ENCODE data around the gene ZSWIM4. TPM values are rescaled to one million over a fixed set of nuclear protein-coding genes. Genes with fewer than 3 reads are reported as not detected.

Gene ZSWIM4
- total RNA-seq, 1 experiment from 2014 or later: 2.7 TPM

DNA sequence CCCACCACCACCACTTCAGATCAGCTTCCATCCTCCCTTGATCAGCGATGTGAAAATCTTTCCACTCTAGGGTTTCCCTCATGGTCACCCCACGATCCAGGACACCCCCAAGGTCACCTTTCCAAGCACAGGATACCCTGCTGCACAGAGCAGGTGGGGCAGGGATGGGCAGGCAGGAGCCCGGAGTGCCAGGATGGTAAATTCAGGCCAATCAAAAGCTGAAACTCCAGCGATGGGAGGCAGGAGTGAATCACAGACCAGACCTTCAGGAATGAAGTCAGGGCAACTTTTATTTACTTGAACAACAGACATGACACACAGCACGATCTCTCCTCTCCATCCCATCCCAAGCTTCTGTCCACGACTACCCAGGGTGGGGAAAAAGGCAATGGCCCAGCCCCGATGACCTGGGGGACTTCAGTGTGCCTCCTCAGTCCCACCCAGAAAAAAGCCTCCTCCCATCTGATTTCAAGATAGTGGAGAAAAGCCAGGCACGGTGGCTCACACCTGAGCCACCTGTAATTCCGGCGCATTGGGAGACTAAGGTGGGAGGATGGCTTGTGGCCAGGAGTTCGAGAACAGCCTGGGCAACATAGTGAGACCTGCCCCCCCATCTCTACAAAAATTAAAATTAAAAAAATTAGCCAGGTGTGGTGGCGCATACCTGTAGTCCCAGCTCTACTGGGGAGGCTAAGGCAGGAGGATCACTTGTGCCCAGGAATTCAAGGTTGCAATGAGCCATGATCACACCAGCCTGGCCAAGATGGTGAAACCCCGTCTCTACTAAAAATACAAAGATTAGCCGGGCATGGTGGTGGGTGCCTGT, 39.2 kb downstream of the ZSWIM4 start:
- peak; percentile 46 for DNase-seq (ENCODE audit: low read depth)

DNA sequence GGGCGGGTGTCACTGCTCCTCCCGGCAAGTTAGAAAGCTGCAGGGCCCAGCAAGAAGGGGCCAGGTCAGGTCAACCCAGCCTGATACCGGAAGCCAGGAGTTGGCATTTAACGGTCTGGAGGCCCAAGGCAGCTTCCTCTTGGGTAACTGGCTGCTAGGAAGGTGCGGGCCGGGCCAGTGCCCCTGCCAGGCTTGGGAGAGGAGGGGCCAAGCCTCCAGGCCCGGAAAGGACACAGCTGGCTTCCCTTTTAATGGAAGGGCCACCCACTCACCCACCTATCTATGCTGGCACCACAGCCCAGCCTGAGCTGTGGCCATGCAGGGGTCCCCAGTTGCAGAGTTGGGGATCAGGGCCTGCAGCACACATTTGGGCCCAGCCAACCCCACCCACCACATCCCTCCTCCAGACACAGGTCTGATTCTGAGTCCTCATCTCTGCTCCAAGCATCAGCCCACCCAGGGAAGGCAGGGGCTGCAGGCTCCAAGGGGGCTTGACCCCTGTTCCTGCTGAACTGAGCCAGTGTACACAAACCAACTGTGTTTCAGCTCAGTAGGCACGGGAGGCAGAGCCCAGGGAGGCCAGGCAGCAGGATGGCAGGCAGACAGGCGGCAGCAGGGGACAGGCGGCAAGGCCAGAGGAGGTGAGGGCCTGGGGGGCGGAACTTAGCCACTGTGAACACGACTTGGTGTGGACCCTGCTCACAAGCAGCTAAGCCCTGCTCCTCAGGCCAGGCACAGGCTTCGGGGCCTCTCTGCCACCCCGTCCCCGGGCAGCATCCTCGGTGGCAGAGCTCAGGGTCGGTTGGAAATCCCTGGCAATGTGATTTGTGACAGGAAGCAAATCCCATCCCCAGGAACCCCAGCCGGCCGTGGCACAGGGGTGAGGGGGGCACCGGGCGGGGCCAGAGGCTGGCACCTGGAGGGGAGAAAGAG, 40.8 kb downstream of the ZSWIM4 start:
- DNase-seq (ENCODE audit: low read depth): no peak

DNA sequence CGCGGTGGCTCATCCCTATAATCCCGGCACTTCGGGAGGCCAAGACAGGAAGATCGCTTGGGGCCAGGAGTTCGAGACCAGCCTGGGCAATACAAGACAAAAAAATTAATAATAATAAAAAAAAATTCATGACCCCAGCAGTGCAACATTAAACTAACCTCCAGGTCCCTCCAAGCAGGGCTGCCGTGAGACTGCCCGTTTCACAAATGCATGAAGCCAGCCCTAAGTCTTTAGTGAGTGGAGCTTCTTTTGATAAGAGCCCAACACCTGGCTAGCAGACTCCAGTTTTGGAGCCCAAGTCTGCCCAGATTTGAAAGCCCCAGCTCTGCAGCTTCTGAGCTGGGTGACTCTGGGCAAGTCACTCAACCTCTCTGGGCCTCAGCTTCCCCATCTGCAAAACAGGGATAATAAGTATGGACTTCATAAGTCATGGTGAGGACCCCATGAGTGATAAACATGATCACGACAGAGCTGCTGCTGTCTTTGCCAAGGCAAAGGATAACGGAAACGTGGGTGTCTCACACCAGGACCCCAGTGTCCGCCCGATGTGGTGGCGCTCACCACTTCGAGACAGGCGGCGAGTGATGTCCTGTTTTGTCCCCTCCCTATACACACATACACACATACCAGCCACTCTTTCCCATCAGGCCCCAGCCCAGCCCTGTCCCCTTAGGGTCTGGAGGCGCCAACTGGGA, 43.3 kb downstream of the ZSWIM4 start:
- DNase-seq (ENCODE audit: low read depth): no peak

DNA sequence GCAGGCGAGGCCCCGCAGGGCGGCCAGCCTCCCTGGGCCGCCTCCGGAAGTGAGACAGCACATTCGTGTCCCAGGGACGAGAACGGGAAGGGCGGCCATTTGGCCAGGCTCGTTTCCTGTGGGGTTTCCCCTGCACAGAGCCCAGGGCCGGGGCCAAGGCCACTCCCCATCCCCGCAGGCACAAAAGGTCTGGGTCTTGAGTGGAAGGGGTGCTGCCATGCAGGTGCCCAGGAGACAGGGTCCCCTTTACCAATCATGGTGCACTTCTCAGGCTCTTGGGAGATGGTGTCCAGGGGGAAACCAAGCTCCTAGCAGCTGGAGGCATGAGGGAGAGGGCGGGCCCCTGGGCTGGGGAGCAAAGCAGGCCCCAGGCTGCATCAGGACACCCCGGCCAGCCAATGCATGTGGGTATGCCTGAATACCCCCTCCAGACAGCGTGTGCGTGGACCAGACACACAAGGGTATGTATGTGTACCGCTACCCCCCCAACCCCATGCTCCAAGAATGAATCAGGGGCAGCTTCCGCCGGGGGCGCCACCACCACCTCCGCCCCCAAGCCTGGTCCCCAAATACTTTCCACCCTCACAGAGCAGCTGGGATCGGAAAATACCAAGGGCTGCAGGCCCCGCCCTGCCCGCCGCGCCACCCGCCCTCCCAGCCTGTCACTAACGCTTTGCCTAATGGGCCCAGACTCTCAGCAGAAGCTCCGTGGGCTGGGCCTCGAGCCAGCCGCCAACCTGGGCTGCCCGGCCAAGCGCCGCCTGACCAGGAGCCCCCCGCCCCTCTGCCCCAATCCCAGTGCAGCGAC, 44.1 kb downstream of the ZSWIM4 start:
- peak; percentile 85 for DNase-seq (ENCODE audit: low read depth)

DNA sequence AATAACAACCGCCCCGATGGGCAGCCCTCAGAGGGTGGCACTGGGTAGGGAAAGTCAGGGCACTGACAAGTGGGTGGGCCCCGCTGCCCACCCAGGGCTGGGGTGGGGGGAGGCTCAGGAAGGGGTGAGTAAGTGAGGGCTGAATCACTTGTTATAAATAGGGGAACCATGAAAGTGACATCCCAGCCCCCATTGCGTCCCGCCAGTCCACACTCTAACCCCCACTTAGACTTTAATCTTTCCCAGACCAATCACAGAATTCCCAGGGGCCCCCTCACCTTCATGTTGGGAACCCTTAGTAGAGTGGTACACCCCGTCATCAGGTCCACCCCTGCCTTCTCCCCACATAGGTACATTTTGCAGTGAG, 44.7 kb downstream of the ZSWIM4 start:
- no peak for DNase-seq (ENCODE audit: low read depth)

DNA sequence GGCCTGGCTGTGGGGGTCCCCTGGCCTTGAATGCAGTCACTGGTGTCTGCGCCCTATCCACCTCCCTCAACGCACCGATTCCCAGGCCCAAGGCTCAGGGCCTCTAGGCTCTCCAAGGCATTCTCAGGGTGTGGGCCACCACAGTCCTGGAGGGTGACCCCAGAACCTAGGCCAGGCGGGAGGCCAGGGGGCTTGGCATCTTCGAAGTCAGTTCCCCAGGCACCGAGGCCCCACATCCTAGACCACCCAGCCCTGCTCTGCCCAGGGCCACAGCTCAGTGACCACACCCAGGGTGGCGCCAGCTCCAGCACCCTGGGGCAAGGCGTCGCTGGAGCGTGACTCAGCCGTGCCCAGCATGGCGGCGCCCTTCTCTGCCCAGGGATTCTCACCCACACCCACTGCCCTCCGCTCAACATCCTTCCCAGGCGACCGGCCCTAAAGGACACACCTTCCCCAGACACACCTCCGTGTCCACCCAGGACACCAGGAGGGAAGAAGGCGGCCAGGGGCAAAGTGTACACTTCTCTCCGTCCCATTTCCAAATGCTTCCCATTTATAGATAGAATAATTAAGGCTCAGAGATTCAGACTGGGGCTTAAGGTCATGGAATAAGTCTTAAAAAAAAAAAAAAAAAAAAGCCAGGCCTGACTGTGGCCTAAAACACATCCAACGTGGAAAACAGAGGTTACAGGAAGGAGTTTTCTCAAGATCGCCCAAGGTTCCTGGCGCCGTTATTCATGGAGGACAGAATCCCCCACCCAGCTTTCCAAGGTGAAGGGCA, 45.3 kb downstream of the ZSWIM4 start:
- peak; percentile 72 for DNase-seq (ENCODE audit: low read depth)

DNA sequence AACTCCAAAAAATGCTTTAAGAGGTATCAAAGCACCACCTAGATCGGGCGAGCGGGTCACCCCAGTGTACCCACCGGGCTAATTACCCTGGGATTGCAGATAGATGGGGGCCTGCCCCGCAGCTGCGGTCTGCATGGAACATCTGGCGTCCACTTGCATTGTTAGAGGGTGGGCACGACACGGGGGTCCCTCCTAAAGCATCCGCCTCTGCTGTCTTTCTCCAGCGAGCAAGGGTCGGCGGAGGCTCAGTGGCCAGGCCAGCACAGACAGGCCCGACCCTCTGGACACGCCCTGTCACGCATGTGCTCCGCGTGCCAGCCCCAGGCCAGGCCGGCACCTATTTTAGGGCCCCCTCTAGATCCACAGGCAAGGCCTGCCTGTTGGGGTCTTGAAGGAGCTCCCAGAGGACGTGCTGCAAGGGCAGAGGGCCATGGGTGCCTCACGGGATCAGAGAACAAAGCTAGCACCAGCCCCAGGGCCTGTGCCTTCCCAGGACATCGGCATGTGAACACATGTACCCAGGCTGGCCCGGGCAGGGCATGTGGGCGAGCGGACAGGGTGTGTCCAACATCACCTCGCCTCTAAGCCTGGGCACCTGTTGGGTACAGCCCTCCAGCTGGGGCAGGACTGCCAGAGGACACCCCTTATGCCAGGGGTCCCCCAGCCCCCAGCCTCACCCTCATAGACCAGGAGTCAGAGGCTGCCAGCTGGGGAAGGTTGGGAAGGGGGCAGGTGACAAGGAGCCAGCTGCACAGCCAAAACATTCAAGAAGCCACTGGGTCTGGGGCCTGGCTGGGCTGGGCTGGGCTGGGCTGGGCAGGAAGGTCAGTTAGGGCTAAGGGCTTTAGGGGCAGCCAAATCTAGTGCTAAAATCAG, 46.1 kb downstream of the ZSWIM4 start:
- peak; percentile 61 for DNase-seq (ENCODE audit: low read depth)

DNA sequence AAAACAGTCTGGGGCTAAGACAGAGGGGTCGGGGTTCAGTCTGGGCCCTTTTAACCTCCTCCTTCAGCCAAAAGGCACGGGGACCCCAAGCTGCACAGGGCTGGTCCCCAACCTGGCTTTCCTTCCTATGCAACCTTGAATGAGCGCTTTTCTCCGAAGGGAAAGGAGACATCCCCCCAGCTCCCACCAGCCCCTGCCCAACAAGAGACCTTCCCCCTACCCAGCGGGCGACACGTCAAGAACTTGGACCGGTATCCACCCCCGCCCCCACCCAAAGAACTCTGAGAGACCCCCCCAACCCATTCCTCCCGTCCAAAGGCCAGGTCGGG, 46.7 kb downstream of the ZSWIM4 start:
- DNase-seq (ENCODE audit: low read depth): no peak

DNA sequence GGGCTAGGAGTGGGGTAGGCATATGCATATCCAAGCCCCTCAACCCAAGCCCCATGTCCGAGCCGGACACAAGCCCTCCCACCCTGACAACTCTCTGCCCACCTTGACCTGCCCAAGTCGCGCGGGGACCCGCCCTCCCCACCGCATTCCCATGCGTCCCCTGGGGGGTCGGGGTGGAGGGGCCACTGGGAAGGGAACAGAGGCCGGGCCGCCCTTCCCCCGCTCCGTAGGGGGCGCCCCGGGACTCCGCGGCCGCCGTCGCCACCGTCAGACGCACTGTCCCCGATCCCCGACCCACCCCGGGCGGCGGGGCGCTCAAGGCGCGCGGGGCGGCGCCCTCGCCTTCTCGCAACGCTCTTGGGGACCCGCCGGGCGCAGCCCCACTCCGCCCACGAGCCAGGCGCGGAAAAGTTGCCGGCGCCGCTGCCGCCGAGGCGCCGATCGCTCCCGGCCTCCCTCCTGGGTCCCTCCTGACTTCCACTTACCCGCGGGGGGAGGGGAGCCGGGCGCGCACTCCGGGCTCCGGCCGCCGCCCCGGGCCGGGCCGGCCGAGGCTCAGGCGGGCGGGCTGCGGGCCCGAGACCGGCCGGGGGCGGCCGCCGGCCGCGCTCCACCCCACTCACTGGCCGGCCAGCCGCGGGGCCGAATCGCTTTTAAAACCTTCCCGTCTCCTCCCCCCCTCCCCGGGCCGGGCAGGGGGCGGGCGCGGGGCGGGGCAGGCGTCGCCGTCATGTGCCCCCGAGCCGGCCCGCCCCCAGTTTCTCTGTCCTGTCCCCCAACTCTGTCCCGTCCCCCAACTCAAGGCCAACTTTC, 47.3 kb downstream of the ZSWIM4 start:
- peak; percentile 73 for DNase-seq (ENCODE audit: low read depth)

DNA sequence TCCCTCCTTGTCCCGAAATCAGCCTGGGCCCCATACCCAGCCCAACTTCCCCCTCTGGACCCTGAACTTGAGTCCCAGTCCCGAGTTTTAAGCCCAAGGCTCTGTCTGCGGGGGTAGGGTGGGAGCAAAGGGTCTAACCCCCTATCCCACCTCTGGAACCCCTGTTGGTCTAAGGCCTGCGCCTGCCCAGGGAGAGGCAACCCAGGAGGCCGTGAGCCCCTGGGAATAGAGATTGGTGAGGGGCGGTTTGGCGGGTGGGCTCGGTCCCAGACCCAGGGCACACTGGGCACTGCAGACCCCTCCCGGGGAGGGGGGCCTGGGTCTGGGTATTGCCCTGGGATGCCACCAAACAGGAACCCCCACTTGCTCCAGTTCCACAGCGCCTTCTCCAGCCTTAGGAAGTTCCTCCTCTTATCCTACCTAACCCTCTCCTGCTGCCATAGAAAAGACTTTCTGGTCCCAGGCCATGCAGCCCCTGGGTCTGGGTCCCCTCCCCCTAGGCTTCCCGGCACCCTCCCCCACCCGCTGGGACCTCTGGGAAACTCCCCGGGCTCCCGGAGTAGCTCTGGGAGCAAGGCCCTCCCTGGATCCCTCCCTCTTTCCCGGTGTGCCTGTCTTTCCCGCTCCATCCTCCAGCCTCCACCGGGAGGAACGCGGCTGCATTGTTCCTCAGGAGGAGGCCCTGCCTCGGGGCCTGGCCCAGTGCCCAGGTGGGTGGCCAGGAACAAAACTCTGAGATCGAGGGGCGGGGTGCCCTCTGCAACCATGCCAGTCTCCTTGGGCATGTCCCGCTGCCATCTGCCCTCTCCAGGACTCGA, 48.1 kb downstream of the ZSWIM4 start:
- no peak for DNase-seq (ENCODE audit: low read depth)

DNA sequence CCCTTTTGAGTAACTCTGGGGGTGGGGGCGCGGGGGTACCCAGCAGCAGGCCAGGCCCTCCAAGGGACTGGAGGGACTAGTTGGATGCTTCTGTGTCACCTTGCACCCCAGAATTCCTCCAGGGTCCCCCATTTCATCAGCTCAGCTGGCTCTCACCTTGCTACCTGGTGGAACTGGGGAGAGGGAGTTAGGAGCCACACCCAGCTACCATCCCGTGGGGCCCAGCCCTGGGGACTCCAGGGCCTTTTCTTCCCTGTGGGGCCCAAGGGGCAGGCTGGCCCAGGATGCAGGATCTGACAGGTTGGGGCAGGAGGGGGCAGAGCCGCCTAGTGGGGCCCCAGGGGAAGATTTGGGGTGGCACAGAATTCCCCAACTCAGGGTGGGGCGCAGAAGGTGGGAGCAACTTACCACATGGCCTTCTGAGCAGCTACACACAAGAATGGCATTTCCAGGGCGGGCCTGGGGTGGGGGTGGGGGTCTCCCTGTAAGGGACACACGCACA, 48.9 kb downstream of the ZSWIM4 start:
- no peak for DNase-seq (ENCODE audit: low read depth)

DNA sequence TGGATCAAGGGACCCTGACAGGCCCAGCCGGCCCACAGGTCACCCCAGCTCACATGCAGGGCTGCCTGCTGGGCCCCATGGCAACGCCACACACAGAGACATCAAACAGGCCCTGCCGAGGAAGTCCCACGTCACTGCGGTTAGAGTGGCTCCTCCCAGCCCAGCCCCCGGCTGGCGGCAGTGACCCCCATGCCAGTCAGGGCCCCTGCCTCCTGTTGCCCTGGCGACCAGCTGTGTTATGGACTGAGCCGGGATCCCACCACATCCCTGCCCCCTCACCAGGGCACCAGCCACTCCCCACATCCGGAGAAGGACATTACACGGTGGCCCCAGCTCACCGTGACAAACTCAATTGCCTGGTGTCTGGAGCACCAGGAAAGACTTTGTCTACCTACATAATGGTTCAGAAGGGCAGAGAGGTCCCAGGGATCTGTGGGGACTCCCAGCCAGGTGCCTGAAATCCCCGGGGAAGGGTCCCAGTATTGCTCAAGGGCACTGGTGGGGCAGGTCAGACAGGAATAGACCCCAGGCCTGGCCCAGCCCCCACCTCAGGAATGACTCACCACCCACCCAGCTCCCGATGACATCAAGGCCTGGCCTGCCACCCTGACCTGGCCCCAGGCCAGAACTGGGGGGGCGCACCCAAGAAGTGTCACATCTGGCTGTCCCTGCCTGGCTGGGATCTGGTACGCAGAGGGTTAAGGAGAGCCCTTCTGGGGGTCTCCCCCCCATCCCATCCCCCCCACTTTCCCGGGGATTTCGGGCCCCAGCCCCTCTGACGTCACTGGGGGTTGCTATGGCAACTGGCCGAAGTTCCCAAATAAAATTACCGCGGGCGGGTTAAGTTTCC, 51.5 kb downstream of the ZSWIM4 start:
- peak; percentile 87 for DNase-seq (ENCODE audit: low read depth)

DNA sequence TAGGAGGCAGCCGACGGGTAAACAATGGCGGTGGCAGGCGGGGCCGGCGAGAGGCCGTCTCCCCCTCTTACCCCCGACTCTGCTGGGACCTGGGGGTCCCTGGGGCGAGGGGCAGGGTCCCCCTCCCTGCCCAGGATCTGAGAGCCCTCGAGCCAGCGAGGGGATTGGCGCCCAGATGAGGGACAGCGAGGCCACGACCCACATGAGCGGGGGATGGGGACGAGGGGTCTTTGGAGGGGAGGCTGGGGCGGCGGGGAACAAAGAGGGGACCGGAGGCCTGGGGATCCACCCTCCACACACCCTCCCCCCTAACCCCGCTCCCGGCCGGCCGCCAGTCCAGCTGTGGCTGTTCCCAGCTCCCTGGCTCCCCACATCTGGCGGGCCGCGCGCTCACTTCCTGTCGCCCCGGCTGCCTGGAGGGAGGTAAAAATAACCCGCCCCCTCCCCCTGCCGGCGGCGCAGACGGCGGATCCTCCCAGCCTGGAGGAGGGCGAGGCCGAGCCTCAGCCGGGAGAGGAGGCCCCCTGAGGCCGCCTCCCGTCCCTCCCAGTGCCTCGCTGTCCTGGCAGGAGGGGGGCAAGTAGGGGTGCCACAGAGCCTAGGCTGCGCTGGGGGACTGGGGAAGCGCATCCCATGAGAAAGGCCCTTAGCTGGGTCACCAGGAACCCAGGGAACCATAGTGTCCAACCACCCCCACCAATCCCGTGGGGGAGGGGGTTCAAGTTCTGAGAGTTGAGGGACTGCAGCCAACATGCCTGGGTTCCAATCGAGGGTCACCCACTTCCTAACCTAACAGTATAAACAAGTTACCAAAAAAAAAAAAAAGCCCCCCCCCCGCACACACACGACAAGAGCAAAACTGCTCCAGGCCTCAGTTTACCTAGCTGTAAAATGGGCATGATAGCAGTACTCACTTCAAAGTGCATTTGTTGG, 52.4 kb downstream of the ZSWIM4 start:
- peak; percentile 89 for DNase-seq (ENCODE audit: low read depth)

DNA sequence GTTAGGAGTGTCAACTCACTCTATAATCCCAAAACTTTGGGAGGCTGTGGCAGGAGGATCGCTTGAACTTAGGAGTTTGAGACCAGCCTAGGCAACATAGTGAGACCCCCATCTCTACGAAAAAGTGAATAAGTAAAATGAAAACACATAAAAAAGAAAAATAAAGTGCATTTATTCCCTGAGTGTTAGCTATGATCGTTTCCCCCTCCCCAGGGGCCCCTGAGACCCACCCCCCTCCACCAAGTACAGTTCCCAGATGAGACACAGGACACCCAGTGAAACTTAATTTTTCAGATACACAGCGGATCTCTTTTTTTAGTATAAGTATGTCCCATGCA, 53.1 kb downstream of the ZSWIM4 start:
- no peak for DNase-seq (ENCODE audit: low read depth)

DNA sequence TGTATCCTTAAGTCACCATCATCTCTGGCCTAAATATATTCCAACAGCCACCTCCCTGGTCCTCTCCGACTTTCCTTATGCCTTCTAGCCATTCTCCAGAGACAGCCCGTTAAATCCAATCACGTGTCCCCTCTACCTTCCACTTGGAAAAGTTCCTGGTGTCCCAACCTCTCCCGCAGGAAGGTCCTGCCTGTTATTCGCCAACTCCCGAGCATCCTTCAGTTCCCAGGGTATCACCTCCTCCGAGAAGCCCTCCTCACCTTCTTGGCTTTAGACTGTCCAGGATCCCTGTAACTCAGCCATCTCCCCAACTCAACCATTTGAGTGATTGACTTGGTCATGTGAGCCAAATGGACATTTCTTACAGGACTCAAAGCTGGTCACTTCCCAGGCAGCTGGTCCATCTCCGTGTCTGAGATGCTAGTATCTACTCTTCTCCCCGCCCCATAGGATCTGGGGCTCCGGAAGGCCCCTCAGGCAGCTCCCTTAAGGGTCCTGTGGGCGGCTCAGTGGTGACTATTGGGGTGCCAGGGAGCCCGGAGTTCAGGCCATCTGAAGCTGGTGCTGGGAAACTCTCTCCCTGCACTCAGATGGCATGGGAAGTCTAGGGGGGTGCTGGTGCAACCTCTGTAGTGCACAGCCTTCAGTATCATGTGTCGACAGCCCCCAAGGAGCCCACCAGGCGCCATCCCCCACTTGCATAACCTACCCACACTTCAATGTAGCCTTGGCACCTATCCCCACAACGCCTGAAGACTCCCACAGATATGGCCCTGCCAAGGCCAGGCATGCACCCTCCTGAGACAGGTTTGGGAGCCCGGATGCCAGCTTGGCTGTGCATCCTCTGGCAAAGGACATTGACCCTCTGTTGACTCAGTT, 53.8 kb downstream of the ZSWIM4 start:
- no peak for DNase-seq (ENCODE audit: low read depth)
